NCI-H748 (cell line): ENCODE measurements around the gene CROCC.
"Not testable (repeated sequence)": the region's sequence is repeated elsewhere in the genome, so short reads cannot be mapped to it uniquely, and the experiment has no call there.

Experiments used
- DNase-seq: peaks from one replicate; lab custom pipeline; 2025; ENCODE audit not compliant: unreplicated experiment; lab: John Stamatoyannopoulos, UW

The CROCC gene

GRCh38 chr1:16896316-16897055, 25.2 kb upstream of the CROCC start:
- DNase-seq = peak; percentile 68

- not testable (repeated sequence) for DNase-seq
Measured at GRCh38 chr1:16897653-16898052, 24.1 kb upstream of the CROCC start.

- DNase-seq = not testable (repeated sequence)
Measured at GRCh38 chr1:16898298-16898697, 23.4 kb upstream of the CROCC start.

GRCh38 chr1:16899020-16899419, 22.7 kb upstream of the CROCC start:
- DNase-seq = not testable (repeated sequence)

- DNase-seq = peak; percentile 19
Measured at GRCh38 chr1:16900751-16901150, 21.0 kb upstream of the CROCC start.

- not testable (repeated sequence) for DNase-seq
Measured at GRCh38 chr1:16901371-16901770, 20.4 kb upstream of the CROCC start.

GRCh38 chr1:16903054-16903453, 18.7 kb upstream of the CROCC start:
- peak; percentile 34 for DNase-seq

- DNase-seq = no peak
Measured at GRCh38 chr1:16903458-16903796, 18.3 kb upstream of the CROCC start.

GRCh38 chr1:16904560-16905109, 17.1 kb upstream of the CROCC start:
- DNase-seq = peak; percentile 99

- DNase-seq = peak; percentile 89
Measured at GRCh38 chr1:16905110-16905867, 16.4 kb upstream of the CROCC start.

- DNase-seq = no peak
Measured at GRCh38 chr1:16905868-16906702, 15.6 kb upstream of the CROCC start.

GRCh38 chr1:16906873-16907272, 14.9 kb upstream of the CROCC start:
- DNase-seq = no peak

GRCh38 chr1:16907870-16908758, 13.6 kb upstream of the CROCC start:
- DNase-seq = no peak

- DNase-seq = not testable (repeated sequence)
Measured at GRCh38 chr1:16911851-16912721, 9.6 kb upstream of the CROCC start.

GRCh38 chr1:16912742-16913141, 9.0 kb upstream of the CROCC start:
- DNase-seq = not testable (repeated sequence)

GRCh38 chr1:16913181-16913832, 8.4 kb upstream of the CROCC start:
- no peak for DNase-seq

GRCh38 chr1:16913833-16914662, 7.7 kb upstream of the CROCC start:
- DNase-seq = peak; percentile 99
